PC-9 (cell line): ENCODE data around the gene GLI1.

Experiments
- CTCF ChIP-seq: fragments of 200-600 bp; sonication (generic); conservative IDR thresholded peaks from 2 replicates; pipeline ENCODE4 v1.6.1; 2017; ENCODE audit warnings: mixed run types, antibody characterized with exemption, mild to moderate bottlenecking, moderate library complexity
- EZH2 ChIP-seq: fragments of 200-600 bp; sonication (generic); IDR thresholded peaks from 2 replicates; pipeline ENCODE4 v1.8.0; 2017; ENCODE audit warnings: antibody characterized with exemption, low read depth

GRCh38 chr12:57474430-57474829 lies 14.8 kb downstream of the GLI1 start:
- no peak for TF ChIP-seq CTCF
- no peak for TF ChIP-seq EZH2
